Osteoblast (primary cell): ENCODE measurements around the gene ZNF670. TPM values are rescaled to one million over a fixed set of nuclear protein-coding genes. Genes with fewer than 3 reads are reported as not detected.
A peak's percentile ranks its signal among the peaks of the same experiment; 100 is the strongest.

Experiments
- DNase-seq: peaks from one replicate; pipeline ENCODE4 v3.0.0; 2011; ENCODE audit warnings: low spot score, mixed read lengths; ENCODE audit not compliant: insufficient read length; ENCODE audit errors: missing footprints
- H2AFZ ChIP-seq: 2 replicates; pipeline ENCODE4 v1.6.0; 2011; ENCODE audit warnings: mild to moderate bottlenecking, low read length
- H3K27ac ChIP-seq: 2 replicates; pipeline ENCODE4 v1.5.1; 2011; ENCODE audit warnings: mild to moderate bottlenecking, low read depth, low read length, moderate library complexity
- H3K27me3 ChIP-seq: 2 replicates; pipeline ENCODE4 v1.6.0; 2012; ENCODE audit warnings: mild to moderate bottlenecking, control low read depth, inconsistent platforms, low read length, moderate library complexity; ENCODE audit not compliant: insufficient read depth
- H3K36me3 ChIP-seq: 2 replicates; pipeline ENCODE4 v1.5.1; 2011; ENCODE audit warnings: mild to moderate bottlenecking, low read length, control low read depth, moderate library complexity; ENCODE audit not compliant: insufficient read depth
- H3K4me1 ChIP-seq: 2 replicates; pipeline ENCODE4 v1.5.1; 2011; ENCODE audit warnings: mild to moderate bottlenecking, low read length, control low read depth, moderate library complexity; ENCODE audit not compliant: insufficient read depth
- H3K4me2 ChIP-seq: 2 replicates; pipeline ENCODE4 v1.6.0; 2011; ENCODE audit warnings: mild to moderate bottlenecking, low read length; ENCODE audit not compliant: insufficient read depth
- H3K4me3 ChIP-seq: fragments of 200-600 bp; sonication (generic); 3 replicates; pipeline ENCODE4 v1.5.1; 2012; ENCODE audit warnings: mild to moderate bottlenecking, low read length, inconsistent platforms; ENCODE audit not compliant: insufficient read depth
- H3K79me2 ChIP-seq: 2 replicates; pipeline ENCODE4 v1.6.0; 2012; ENCODE audit warnings: mild to moderate bottlenecking, low read length, control low read depth, inconsistent platforms; ENCODE audit not compliant: insufficient read depth
- H3K9me3 ChIP-seq: 2 replicates; pipeline ENCODE4 v1.5.1; 2011; ENCODE audit warnings: low read depth, low read length, control low read depth
- H4K20me1 ChIP-seq: 2 replicates; pipeline ENCODE4 v1.6.0; 2012; ENCODE audit warnings: mild to moderate bottlenecking, low read length, control low read depth; ENCODE audit not compliant: insufficient read depth
- CTCF ChIP-seq: IDR thresholded peaks from 2 replicates; pipeline ENCODE4 v1.5.1; 2011; ENCODE audit warnings: mild to moderate bottlenecking, low read depth, low read length, moderate library complexity; ENCODE audit errors: extremely low read depth
- total RNA-seq: library from RNA; depleted of rRNA; stranded (reverse); fragments of >200 nt; gene quantifications from 2 replicates; pipeline ENCODE4 v1.2.3, GENCODE V29; 2012

Gene ZNF670
- total RNA-seq, 1 donor, result 2.9 TPM

- no peaks in the 10 kb centered on the region for H3K27me3 ChIP-seq
- H3K79me2 ChIP-seq, result no peaks in the 10 kb centered on the region
- H3K4me1 ChIP-seq, result no peaks in the 10 kb centered on the region
- no peak overlapping the region for H2AFZ ChIP-seq
- no peak for TF ChIP-seq CTCF
- no peak overlapping the region for H3K4me3 ChIP-seq
- H4K20me1 ChIP-seq, result no peaks in the 10 kb centered on the region
- H3K9me3 ChIP-seq, result no peaks in the 10 kb centered on the region
- no peak for DNase-seq
- no peaks in the 10 kb centered on the region for H3K36me3 ChIP-seq
- H3K4me2 ChIP-seq, result no peak overlapping the region
- no peak overlapping the region for H3K27ac ChIP-seq
Measured at GRCh38 chr1:247087256-247087655, 8.6 kb upstream of the ZNF670 start.

GRCh38 chr1:247085310-247085709 lies 6.7 kb upstream of the ZNF670 start:
- Histone ChIP-seq H3K4me2 (no peak overlapping the region), H4K20me1 (no peaks in the 10 kb centered on the region), H3K9me3 (no peaks in the 10 kb centered on the region), H3K36me3 (no peaks in the 10 kb centered on the region), H3K4me1 (no peaks in the 10 kb centered on the region), H2AFZ (no peak overlapping the region), H3K27ac (no peak overlapping the region), H3K27me3 (no peaks in the 10 kb centered on the region), H3K4me3 (no peak overlapping the region), H3K79me2 (no peaks in the 10 kb centered on the region)
- no peak for TF ChIP-seq CTCF
- DNase-seq, result no peak

- TF ChIP-seq CTCF, result no peak
- H3K4me3 ChIP-seq, result no peak overlapping the region
- H3K9me3 ChIP-seq, result no peaks in the 10 kb centered on the region
- no peaks in the 10 kb centered on the region for H3K79me2 ChIP-seq
- H3K36me3 ChIP-seq, result no peaks in the 10 kb centered on the region
- H3K4me2 ChIP-seq, result no peak overlapping the region
- DNase-seq, result no peak
- H3K4me1 ChIP-seq, result no peaks in the 10 kb centered on the region
- H4K20me1 ChIP-seq, result no peaks in the 10 kb centered on the region
- H3K27ac ChIP-seq, result no peak overlapping the region
- no peaks in the 10 kb centered on the region for H3K27me3 ChIP-seq
- H2AFZ ChIP-seq, result no peak overlapping the region
Measured at GRCh38 chr1:247084771-247085170, 6.2 kb upstream of the ZNF670 start.

- no peak for DNase-seq
- peaks cover 8% of the 10 kb centered on the region for H3K4me1 ChIP-seq
- no peaks in the 10 kb centered on the region for H4K20me1 ChIP-seq
- H3K9me3 ChIP-seq, result no peaks in the 10 kb centered on the region
- H2AFZ ChIP-seq, result peak overlapping the region; percentile 98
- peaks cover 20% of the 10 kb centered on the region for H3K79me2 ChIP-seq
- H3K4me2 ChIP-seq, result peak overlapping the region; percentile 95
- no peak overlapping the region for H3K27ac ChIP-seq
- H3K4me3 ChIP-seq, result peak overlapping the region; percentile 89
- TF ChIP-seq CTCF, result no peak
- H3K27me3 ChIP-seq, result no peaks in the 10 kb centered on the region
- no peaks in the 10 kb centered on the region for H3K36me3 ChIP-seq
Measured at GRCh38 chr1:247079141-247079874, 697 bp upstream of the ZNF670 start.
